Sigmoid colon (tissue), 7 donors: ENCODE data around the gene RADIL. TPM values are rescaled to one million over a fixed set of nuclear protein-coding genes. Genes with fewer than 3 reads are reported as not detected.

ENCODE experiments used
- DNase-seq: peaks from one replicate; pipeline ENCODE4 v3.0.0-alpha.2; 2019
- H3K27ac ChIP-seq, 4 donors: fragments of 200-600 bp; sonication (generic); one replicate each; pipeline ENCODE4 v1.5.1; 2016 to 2019; ENCODE audit warnings: mild to moderate bottlenecking in 1 of 4
- H3K27me3 ChIP-seq, 3 donors: fragments of 200-600 bp; sonication (generic); one replicate each; pipeline ENCODE4 v1.5.1; 2019; ENCODE audit warnings: mild to moderate bottlenecking in 1 of 3
- H3K36me3 ChIP-seq, 4 donors: fragments of 200-600 bp; sonication (generic); one replicate each; pipeline ENCODE4 v1.5.1; 2016 to 2019
- H3K4me1 ChIP-seq, 4 donors: fragments of 200-600 bp; sonication (generic); one replicate each; pipeline ENCODE4 v1.5.1; 2017 to 2019
- H3K4me3 ChIP-seq, 4 donors: fragments of 200-600 bp; sonication (generic); one replicate each; pipeline ENCODE4 v1.5.1; 2017 to 2019; ENCODE audit warnings: mild to moderate bottlenecking in 2 of 4, moderate library complexity in 1 of 4
- H3K9me3 ChIP-seq, 4 donors: fragments of 200-600 bp in 3 of 4; sonication (generic) in 3 of 4; one replicate each; pipeline versions ENCODE4 v1.5.1 to v1.6.1; 2013 to 2019
- EP300 ChIP-seq, 4 donors: sonication (generic); formaldehyde crosslinking; IDR thresholded peaks; one replicate each; pipeline ENCODE4 v1.6.1; 2017; ENCODE audit warnings: antibody characterized with exemption in 4 of 4
- POLR2A ChIP-seq, 2 donors: fragments of 450-650 bp; IDR thresholded peaks; one replicate each; pipeline ENCODE4 v1.6.1; 2016; ENCODE audit warnings: antibody characterized with exemption in 2 of 2, mild to moderate bottlenecking in 2 of 2, moderate library complexity in 2 of 2
- POLR2AphosphoS5 ChIP-seq, 4 donors: sonication (generic); formaldehyde crosslinking; IDR thresholded peaks; one replicate each; pipeline ENCODE4 v1.6.1; 2017; ENCODE audit warnings: antibody characterized with exemption in 4 of 4
- WGBS, 2 donors: extraction: QIAGEN DNeasy Blood & Tissue Kit; methylation state at CpG; one replicate each; pipeline ENCODE4 v1.1.7; 2013; 5-methylcytosine and 5-hydroxymethylcytosine counted together
- intact Hi-C: fragments of 100-400 bp; cut with DNase I; formaldehyde crosslinking; loops from one replicate; pipeline ENCODE4 v1.15.1; 2023
- polyA plus RNA-seq, 3 donors: library from polyadenylated mRNA; stranded (reverse); fragments of 200-250 nt; gene quantifications; one replicate each; pipeline ENCODE4 v1.2.3, GENCODE V29; 2013
- total RNA-seq, 4 donors: library from RNA; depleted of rRNA; stranded (reverse); fragments of >200 nt; gene quantifications; one replicate each; pipeline ENCODE4 v1.1.0, GENCODE V29; 2016
- TF ChIP-seq, protein P1 (sequence below), 4 experiments: fragments of 450-650 bp in 3 of 4; fragments of 200-600 bp in 1 of 4; IDR thresholded peaks; one replicate each; pipeline ENCODE4 v1.5.1; 2016 to 2019; ENCODE audit warnings: antibody characterized with exemption in 4 of 4, mild to moderate bottlenecking in 3 of 4, moderate library complexity in 2 of 4
- donor health status: healthy with polysubstance abuse.
- donor health status: Bipolar disorder and iron deficiency.
- donor health status: healthy.

RADIL gene
- total and polyA plus RNA-seq, 7 donors = 1.2 to 10.8 (median 5.6) TPM

DNA sequence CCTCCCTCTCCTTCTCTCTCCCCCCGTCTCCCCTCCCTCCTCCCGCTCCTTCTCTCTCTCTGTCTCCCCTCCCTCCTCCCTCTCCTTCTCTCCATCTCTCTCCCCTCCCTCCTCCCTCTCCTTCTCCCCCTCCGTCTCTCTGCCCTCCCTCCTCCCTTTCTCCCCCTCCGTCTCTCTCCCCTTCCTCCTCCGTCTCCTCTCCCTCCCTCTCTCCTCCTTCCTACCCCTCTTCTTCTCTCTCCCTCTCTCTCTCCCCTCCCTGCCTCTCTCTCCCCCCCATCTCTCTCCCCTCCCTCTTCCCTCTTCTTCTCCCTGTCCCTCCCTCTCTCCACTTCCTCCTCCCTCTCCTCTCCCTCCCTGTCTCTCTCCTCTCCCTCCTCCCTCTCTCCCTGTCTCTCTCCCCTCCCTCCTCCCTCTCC lies 75.9 kb downstream of the RADIL start:
- Histone ChIP-seq H3K27ac (no peak overlapping the region), H3K9me3 (no peaks in the 10 kb centered on the region), H3K4me3 (no peak overlapping the region), H3K4me1 (no peaks in the 10 kb centered on the region), H3K36me3 (no peaks in the 10 kb centered on the region), H3K27me3 (peaks cover 0 to 8% (median 5%) of the 10 kb centered on the region in 3 donors)
- intact Hi-C loops = no loop called here
- TF ChIP-seq, protein P1, sequence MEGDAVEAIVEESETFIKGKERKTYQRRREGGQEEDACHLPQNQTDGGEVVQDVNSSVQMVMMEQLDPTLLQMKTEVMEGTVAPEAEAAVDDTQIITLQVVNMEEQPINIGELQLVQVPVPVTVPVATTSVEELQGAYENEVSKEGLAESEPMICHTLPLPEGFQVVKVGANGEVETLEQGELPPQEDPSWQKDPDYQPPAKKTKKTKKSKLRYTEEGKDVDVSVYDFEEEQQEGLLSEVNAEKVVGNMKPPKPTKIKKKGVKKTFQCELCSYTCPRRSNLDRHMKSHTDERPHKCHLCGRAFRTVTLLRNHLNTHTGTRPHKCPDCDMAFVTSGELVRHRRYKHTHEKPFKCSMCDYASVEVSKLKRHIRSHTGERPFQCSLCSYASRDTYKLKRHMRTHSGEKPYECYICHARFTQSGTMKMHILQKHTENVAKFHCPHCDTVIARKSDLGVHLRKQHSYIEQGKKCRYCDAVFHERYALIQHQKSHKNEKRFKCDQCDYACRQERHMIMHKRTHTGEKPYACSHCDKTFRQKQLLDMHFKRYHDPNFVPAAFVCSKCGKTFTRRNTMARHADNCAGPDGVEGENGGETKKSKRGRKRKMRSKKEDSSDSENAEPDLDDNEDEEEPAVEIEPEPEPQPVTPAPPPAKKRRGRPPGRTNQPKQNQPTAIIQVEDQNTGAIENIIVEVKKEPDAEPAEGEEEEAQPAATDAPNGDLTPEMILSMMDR (IDR thresholded peaks at IDR 0.05) = no peak
- TF ChIP-seq POLR2A (IDR thresholded peaks at IDR 0.05) (no peak), EP300 (IDR thresholded peaks at IDR 0.05) (no peak), POLR2AphosphoS5 (IDR thresholded peaks at IDR 0.05) (no peak)
- no peak for DNase-seq
- 10 to 14% methylated on average over 5 of the region's 5 CpGs for WGBS, 2 donors

DNA sequence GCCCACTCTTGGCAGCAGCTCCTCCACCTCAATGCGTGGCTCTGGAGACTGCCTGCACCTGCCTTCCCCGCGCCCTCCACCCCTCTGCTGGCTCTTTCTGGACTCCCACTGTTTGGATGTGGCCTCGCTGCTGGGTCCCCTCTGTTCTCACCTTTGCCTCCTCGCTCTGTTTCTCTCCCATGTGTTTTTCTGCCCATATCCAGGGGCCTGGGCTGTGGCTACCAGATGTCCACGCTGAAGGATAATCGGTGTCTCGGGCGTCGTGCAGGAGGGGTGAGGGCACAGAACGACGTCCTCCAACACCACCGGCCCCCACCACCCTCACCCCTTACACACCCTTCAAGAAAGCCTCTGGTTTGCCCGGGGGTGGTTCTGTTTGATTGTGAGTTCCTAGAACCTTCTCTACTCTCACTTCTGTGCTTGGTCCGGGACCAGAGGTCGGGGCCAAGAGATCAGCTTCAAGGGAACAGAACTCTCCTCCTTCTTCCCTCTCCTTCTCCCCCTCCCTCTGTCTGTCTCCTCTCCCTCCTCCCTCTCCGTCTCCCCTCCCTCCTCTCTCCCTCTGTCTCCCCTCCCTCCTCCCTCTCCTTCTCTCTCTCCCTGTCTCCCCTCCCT lies 76.4 kb downstream of the RADIL start:
- 53 to 69% methylated on average over 17 of the region's 17 CpGs for WGBS, 2 donors
- intact Hi-C loops = no loop called here
- H3K4me3 ChIP-seq = no peak overlapping the region
- H3K9me3 ChIP-seq = no peaks in the 10 kb centered on the region
- no peak overlapping the region for H3K27ac ChIP-seq
- no peaks in the 10 kb centered on the region for H3K4me1 ChIP-seq
- H3K36me3 ChIP-seq = no peaks in the 10 kb centered on the region
- H3K27me3 ChIP-seq = peaks cover 0 to 8% (median 5%) of the 10 kb centered on the region in 3 donors
- peak; percentile 64 for DNase-seq
- TF ChIP-seq POLR2A (IDR thresholded peaks at IDR 0.05) = no peak
- no peak for TF ChIP-seq EP300 (IDR thresholded peaks at IDR 0.05)
- TF ChIP-seq POLR2AphosphoS5 (IDR thresholded peaks at IDR 0.05) = no peak
- TF ChIP-seq, protein P1 (IDR thresholded peaks at IDR 0.05) = no peak

DNA sequence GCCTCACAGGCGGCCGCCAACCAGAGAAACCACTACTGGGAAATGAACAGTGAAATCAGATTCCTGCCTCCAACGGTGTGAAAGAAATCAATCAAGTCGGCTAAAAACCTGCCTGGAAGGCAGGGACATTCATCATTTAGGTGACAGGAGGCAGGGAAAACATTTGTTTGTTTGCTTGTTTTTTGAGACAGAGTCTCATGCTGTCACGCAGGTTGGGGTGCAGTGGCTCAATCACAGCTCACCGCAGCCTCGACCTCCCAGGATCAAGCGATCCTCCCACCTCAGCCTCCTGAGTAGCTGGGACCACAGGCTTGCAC lies 77.6 kb downstream of the RADIL start:
- DNase-seq = no peak
- no peak for TF ChIP-seq EP300 (IDR thresholded peaks at IDR 0.05)
- no peak for TF ChIP-seq POLR2A (IDR thresholded peaks at IDR 0.05)
- no peak for TF ChIP-seq POLR2AphosphoS5 (IDR thresholded peaks at IDR 0.05)
- TF ChIP-seq, protein P1 (IDR thresholded peaks at IDR 0.05) = no peak
- Histone ChIP-seq H3K4me1 (no peaks in the 10 kb centered on the region), H3K4me3 (no peak overlapping the region), H3K36me3 (no peaks in the 10 kb centered on the region), H3K27ac (no peak overlapping the region), H3K27me3 (peaks cover 0 to 8% (median 5%) of the 10 kb centered on the region in 3 donors), H3K9me3 (no peaks in the 10 kb centered on the region)
- intact Hi-C loops = no loop called here
- WGBS, 2 donors = 73 to 80% methylated on average over 8 of the region's 8 CpGs

DNA sequence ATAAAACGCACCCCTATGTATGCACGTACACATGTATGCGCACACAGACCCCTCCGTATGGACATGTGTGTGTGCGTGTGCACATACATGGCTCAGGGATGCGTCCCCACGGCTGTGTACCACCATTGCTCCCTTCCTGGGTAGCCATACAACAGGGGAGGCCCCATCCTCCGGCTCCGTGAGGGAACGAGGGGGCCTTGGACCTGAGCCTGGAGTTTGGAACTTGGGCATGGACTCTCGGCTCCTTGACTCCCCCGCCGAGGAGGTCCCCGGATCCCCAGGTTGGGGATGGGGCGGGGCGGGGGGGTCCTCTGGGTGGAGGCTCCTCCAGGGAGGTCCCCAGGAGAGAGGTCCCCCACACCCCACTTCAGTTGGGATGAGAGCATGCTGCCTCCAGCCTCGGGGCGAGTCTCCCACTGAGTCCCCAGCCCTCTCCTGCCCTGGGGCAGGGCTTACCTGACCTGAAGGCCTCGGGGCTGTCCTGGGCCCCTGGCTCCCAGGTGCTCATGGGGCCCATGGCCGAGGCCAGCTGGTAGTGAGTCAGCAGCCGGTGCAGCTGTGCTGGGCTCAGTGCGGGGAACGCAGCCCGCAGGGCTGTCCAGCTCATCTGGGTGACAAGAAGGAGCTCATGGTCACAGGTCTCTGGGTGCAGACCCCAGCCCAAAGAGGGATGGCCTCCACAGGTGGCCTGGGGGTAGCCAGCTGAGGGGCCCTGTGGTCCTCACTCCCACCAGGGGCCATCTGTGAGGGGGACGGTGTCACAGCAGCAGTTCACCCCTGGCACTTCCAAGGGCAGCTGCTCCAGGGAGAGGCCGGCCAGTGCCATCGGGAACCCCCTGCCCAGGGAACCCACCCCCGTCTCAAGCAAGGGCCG lies 78.2 kb downstream of the RADIL start:
- intact Hi-C loops = no loop called here
- no peak overlapping the region for H3K4me3 ChIP-seq
- H3K9me3 ChIP-seq = no peaks in the 10 kb centered on the region
- 78 to 84% methylated on average over 29 of the region's 29 CpGs for WGBS, 2 donors
- H3K27ac ChIP-seq = no peak overlapping the region
- no peaks in the 10 kb centered on the region for H3K36me3 ChIP-seq
- peaks cover 0 to 5% (median 5%) of the 10 kb centered on the region in 3 donors for H3K27me3 ChIP-seq
- no peaks in the 10 kb centered on the region for H3K4me1 ChIP-seq
- peak; percentile 61 for DNase-seq
- TF ChIP-seq POLR2AphosphoS5 (IDR thresholded peaks at IDR 0.05) = no peak
- no peak for TF ChIP-seq POLR2A (IDR thresholded peaks at IDR 0.05)
- no peak for TF ChIP-seq EP300 (IDR thresholded peaks at IDR 0.05)
- TF ChIP-seq, protein P1 (IDR thresholded peaks at IDR 0.05) = no peak
